Measurements from ENCODE around the gene CLCN6. TPM values are rescaled to one million over a fixed set of nuclear protein-coding genes. Genes with fewer than 3 reads are reported as not detected.

CLCN6 gene
- total and polyA plus RNA-seq, 4 experiments from 2014 or later = 1.4 to 20.9 (median 11.7) TPM

GRCh38 chr1:11831945-11832725 is 26.1 kb downstream of the CLCN6 start:
- Mint-ChIP-seq H3K27me3 (no peaks in the 10 kb centered on the region), H3K4me1 (no peaks in the 10 kb centered on the region), H3K9me3 (no peaks in the 10 kb centered on the region), H3K36me3 (peaks cover 33 to 67% of the 10 kb centered on the region in 2 donors), H3K27ac (no peak overlapping the region), H3K4me3 (no peak overlapping the region)
- H3K27ac ChIP-seq (ENCODE audit: low read depth, low read length) = no peak overlapping the region
- no peak overlapping the region for H3K4me3 ChIP-seq (ENCODE audit: low read length in 2 of 2)
- H3K27me3 ChIP-seq (ENCODE audit: insufficient read depth, low read length) = no peaks in the 10 kb centered on the region
- ChIA-PET CTCF (ENCODE audit: partially characterized antibody) (no interaction called here), POLR2A (ENCODE audit: partially characterized antibody) (no interaction called here)
- intact Hi-C loops (cut with micrococcal nuclease) = no loop called here
- peaks cover 44% of the 10 kb centered on the region for H3K36me3 ChIP-seq (ENCODE audit: insufficient read depth, low read length)
- no peak for DNase-seq
- no peaks in the 10 kb centered on the region for H3K9me3 ChIP-seq (ENCODE audit: control insufficient read depth in 1 of 2, low read length in 2 of 2)
- no peaks in the 10 kb centered on the region for H3K4me1 ChIP-seq (ENCODE audit: insufficient read depth, low read length)

GRCh38 chr1:11833497-11833896 is 27.5 kb downstream of the CLCN6 start:
- H3K4me3 ChIP-seq (ENCODE audit: low read length in 2 of 2) = no peak overlapping the region
- POLR2A ChIA-PET (ENCODE audit: partially characterized antibody) = no interaction called here
- no peak overlapping the region for H3K27ac ChIP-seq (ENCODE audit: low read depth, low read length)
- no peaks in the 10 kb centered on the region for H3K9me3 ChIP-seq (ENCODE audit: control insufficient read depth in 1 of 2, low read length in 2 of 2)
- no peaks in the 10 kb centered on the region for H3K4me1 ChIP-seq (ENCODE audit: insufficient read depth, low read length)
- H3K27me3 ChIP-seq (ENCODE audit: insufficient read depth, low read length) = no peaks in the 10 kb centered on the region
- peaks cover 27 to 64% of the 10 kb centered on the region in 2 donors for H3K36me3 Mint-ChIP-seq
- peaks cover under 1% of the 10 kb centered on the region in 4 donors for H3K4me1 Mint-ChIP-seq
- no peak overlapping the region for H3K27ac Mint-ChIP-seq
- H3K4me3 Mint-ChIP-seq = no peak overlapping the region
- CTCF ChIA-PET (ENCODE audit: partially characterized antibody) = no interaction called here
- intact Hi-C loops (cut with micrococcal nuclease) = no loop called here
- no peaks in the 10 kb centered on the region for H3K9me3 Mint-ChIP-seq
- H3K36me3 ChIP-seq (ENCODE audit: insufficient read depth, low read length) = peaks cover 42% of the 10 kb centered on the region
- H3K27me3 Mint-ChIP-seq = no peaks in the 10 kb centered on the region
- no peak for DNase-seq

GRCh38 chr1:11833900-11834299 is 27.9 kb downstream of the CLCN6 start:
- Histone ChIP-seq H3K27ac (ENCODE audit: low read depth, low read length) (no peak overlapping the region), H3K36me3 (ENCODE audit: insufficient read depth, low read length) (peaks cover 39% of the 10 kb centered on the region), H3K27me3 (ENCODE audit: insufficient read depth, low read length) (no peaks in the 10 kb centered on the region), H3K4me1 (ENCODE audit: insufficient read depth, low read length) (peaks cover 2% of the 10 kb centered on the region), H3K9me3 (ENCODE audit: control insufficient read depth in 1 of 2, low read length in 2 of 2) (no peaks in the 10 kb centered on the region), H3K4me3 (ENCODE audit: low read length in 2 of 2) (no peak overlapping the region)
- intact Hi-C loops (cut with micrococcal nuclease) = no loop called here
- peaks cover 28 to 64% of the 10 kb centered on the region in 2 donors for H3K36me3 Mint-ChIP-seq
- H3K4me3 Mint-ChIP-seq = no peak overlapping the region
- no peak for DNase-seq
- no peak overlapping the region for H3K27ac Mint-ChIP-seq
- no peaks in the 10 kb centered on the region for H3K9me3 Mint-ChIP-seq
- no peaks in the 10 kb centered on the region for H3K27me3 Mint-ChIP-seq
- POLR2A ChIA-PET (ENCODE audit: partially characterized antibody) = no interaction called here
- H3K4me1 Mint-ChIP-seq = peaks cover 2 to 5% (median 4%) of the 10 kb centered on the region in 4 donors
- CTCF ChIA-PET (ENCODE audit: partially characterized antibody) = no interaction called here

- Histone ChIP-seq H3K27me3 (ENCODE audit: insufficient read depth, low read length) (no peaks in the 10 kb centered on the region), H3K4me1 (ENCODE audit: insufficient read depth, low read length) (peaks cover 3% of the 10 kb centered on the region), H3K9me3 (ENCODE audit: control insufficient read depth in 1 of 2, low read length in 2 of 2) (no peaks in the 10 kb centered on the region), H3K4me3 (ENCODE audit: low read length in 2 of 2) (no peak overlapping the region), H3K27ac (ENCODE audit: low read depth, low read length) (no peak overlapping the region), H3K36me3 (ENCODE audit: insufficient read depth, low read length) (peaks cover 36% of the 10 kb centered on the region)
- Mint-ChIP-seq H3K27ac (no peak overlapping the region), H3K9me3 (no peaks in the 10 kb centered on the region), H3K36me3 (peaks cover 21 to 59% of the 10 kb centered on the region in 2 donors), H3K27me3 (no peaks in the 10 kb centered on the region), H3K4me1 (peaks cover 2 to 6% (median 4%) of the 10 kb centered on the region in 4 donors), H3K4me3 (no peak overlapping the region)
- intact Hi-C loops (cut with micrococcal nuclease) = loop anchor here (5.0 kb wide), 2 partner anchors 147 to 282 kb away; partner anchors contain the start of gene MFN2
- ChIA-PET POLR2A (ENCODE audit: partially characterized antibody) (interaction anchor here (4.9 kb wide), 1 partner anchor 73 kb away, joined by 37 read pairs; no protein-coding TSS in a partner anchor), CTCF (ENCODE audit: partially characterized antibody) (interaction anchor here (5.6 kb wide), 1 partner anchor 57 kb away, joined by 40 read pairs; no protein-coding TSS in a partner anchor)
- no peak for DNase-seq
Measured at GRCh38 chr1:11835441-11836225, 29.6 kb downstream of the CLCN6 start.

GRCh38 chr1:11836955-11837766 is 31.2 kb downstream of the CLCN6 start:
- POLR2A ChIA-PET (ENCODE audit: partially characterized antibody) = interaction anchor here (4.9 kb wide), 1 partner anchor 71 kb away, joined by 37 read pairs; no protein-coding TSS in a partner anchor
- Mint-ChIP-seq H3K4me3 (no peak overlapping the region), H3K27me3 (no peaks in the 10 kb centered on the region), H3K36me3 (peaks cover 36 to 60% of the 10 kb centered on the region in 2 donors), H3K9me3 (no peaks in the 10 kb centered on the region), H3K4me1 (peaks cover 2 to 6% (median 4%) of the 10 kb centered on the region in 4 donors), H3K27ac (no peak overlapping the region)
- DNase-seq = no peak
- peaks cover 3% of the 10 kb centered on the region for H3K4me1 ChIP-seq (ENCODE audit: insufficient read depth, low read length)
- no peaks in the 10 kb centered on the region for H3K27me3 ChIP-seq (ENCODE audit: insufficient read depth, low read length)
- CTCF ChIA-PET (ENCODE audit: partially characterized antibody) = interaction anchor here (1.6 to 5.6 kb wide), 3 partner anchors 55 to 143 kb away, joined by 4 to 40 read pairs (median 11); partner anchors contain the start of gene MFN2
- no peaks in the 10 kb centered on the region for H3K9me3 ChIP-seq (ENCODE audit: control insufficient read depth in 1 of 2, low read length in 2 of 2)
- H3K27ac ChIP-seq (ENCODE audit: low read depth, low read length) = no peak overlapping the region
- peaks cover 44% of the 10 kb centered on the region for H3K36me3 ChIP-seq (ENCODE audit: insufficient read depth, low read length)
- no peak overlapping the region for H3K4me3 ChIP-seq (ENCODE audit: low read length in 2 of 2)
- intact Hi-C loops (cut with micrococcal nuclease) = loop anchor here (5.0 kb wide), 2 partner anchors 145 to 280 kb away; partner anchors contain the start of gene MFN2

- no peaks in the 10 kb centered on the region for H3K27me3 ChIP-seq (ENCODE audit: insufficient read depth, low read length)
- Mint-ChIP-seq H3K27ac (no peak overlapping the region), H3K4me1 (peaks cover 2 to 6% (median 4%) of the 10 kb centered on the region in 4 donors), H3K36me3 (peaks cover 36 to 59% of the 10 kb centered on the region in 2 donors), H3K27me3 (no peaks in the 10 kb centered on the region), H3K4me3 (no peak overlapping the region), H3K9me3 (no peaks in the 10 kb centered on the region)
- no peak overlapping the region for H3K27ac ChIP-seq (ENCODE audit: low read depth, low read length)
- POLR2A ChIA-PET (ENCODE audit: partially characterized antibody) = interaction anchor here (1.3 to 4.9 kb wide), 2 partner anchors 10 to 71 kb away, joined by 3 to 37 read pairs; partner anchors contain the start of gene NPPA
- H3K4me3 ChIP-seq (ENCODE audit: low read length in 2 of 2) = no peak overlapping the region
- CTCF ChIA-PET (ENCODE audit: partially characterized antibody) = interaction anchor here (0.8 to 5.6 kb wide), 5 partner anchors 15 to 158 kb away, joined by 3 to 40 read pairs (median 4); partner anchors contain the start of gene MFN2
- H3K36me3 ChIP-seq (ENCODE audit: insufficient read depth, low read length) = peaks cover 44% of the 10 kb centered on the region
- intact Hi-C loops (cut with micrococcal nuclease) = loop anchor here (1.0 to 5.0 kb wide), 6 partner anchors 56 to 279 kb away; partner anchors contain the start of gene MFN2
- no peaks in the 10 kb centered on the region for H3K9me3 ChIP-seq (ENCODE audit: control insufficient read depth in 1 of 2, low read length in 2 of 2)
- DNase-seq = no peak
- peaks cover 3% of the 10 kb centered on the region for H3K4me1 ChIP-seq (ENCODE audit: insufficient read depth, low read length)
Measured at GRCh38 chr1:11837767-11838348, 31.9 kb downstream of the CLCN6 start.

Data from CD4-positive, alpha-beta memory T cell (primary cell).